ENCODE measurements around the gene C20orf204.

DNA sequence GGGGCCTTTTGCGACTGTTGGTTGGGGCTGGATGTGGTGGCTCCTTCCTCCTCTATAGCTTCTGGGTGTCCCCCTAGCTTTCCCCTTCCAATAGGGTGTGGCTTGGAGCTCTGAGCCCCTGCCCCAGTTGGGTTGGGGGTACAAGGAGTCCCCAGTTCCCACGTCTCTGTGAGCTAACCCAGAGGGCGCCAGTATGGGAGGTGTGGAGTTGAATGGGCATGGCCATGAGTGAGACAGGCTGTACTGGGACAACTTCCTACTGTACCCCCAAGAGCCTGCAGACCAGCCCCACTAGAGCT, 1.2 kb downstream of the C20orf204 start:
- TF ChIP-seq, protein P1, sequence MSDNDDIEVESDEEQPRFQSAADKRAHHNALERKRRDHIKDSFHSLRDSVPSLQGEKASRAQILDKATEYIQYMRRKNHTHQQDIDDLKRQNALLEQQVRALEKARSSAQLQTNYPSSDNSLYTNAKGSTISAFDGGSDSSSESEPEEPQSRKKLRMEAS (IDR thresholded peaks at IDR 0.05; ENCODE audit: insufficient read depth, insufficient read length), result no peak
- TF ChIP-seq CTCF (IDR thresholded peaks at IDR 0.05; ENCODE audit: extremely low read depth in 1 of 2, insufficient read depth in 1 of 2, low read depth in 1 of 2, low read length in 2 of 2) (no peak), POLR2AphosphoS5 (IDR thresholded peaks at IDR 0.05; ENCODE audit: insufficient read depth, low read depth, low read length) (no peak), POLR2A (IDR thresholded peaks at IDR 0.05; ENCODE audit: low read depth, low read length) (no peak), JUN (IDR thresholded peaks at IDR 0.05; ENCODE audit: borderline replicate concordance, insufficient read depth, insufficient read length, low read depth) (no peak), EZH2 (IDR thresholded peaks at IDR 0.05; ENCODE audit: borderline replicate concordance, low read depth, low read length, severe bottlenecking) (no peak), MYC (IDR thresholded peaks at IDR 0.05; ENCODE audit: low read depth, low read length) (no peak), GATA2 (IDR thresholded peaks at IDR 0.05; ENCODE audit: insufficient read depth, insufficient read length, low read depth, low read length) (no peak), FOS (IDR thresholded peaks at IDR 0.05; ENCODE audit: borderline replicate concordance, insufficient read depth, low read length) (no peak)

Data from endothelial cell of umbilical vein (primary cell).